Measurements from ENCODE around the gene PRKAR1B.
"Not testable (repeated sequence)": the region's sequence is repeated elsewhere in the genome, so short reads cannot be mapped to it uniquely, and the experiment has no call there.

Gene PRKAR1B

GRCh38 chr7:659306-659847 lies 67.7 kb downstream of the PRKAR1B start:
- no peak for TF ChIP-seq CTCF (conservative IDR thresholded peaks at IDR 0.05; ENCODE audit: low read length)
- no peak overlapping the region for H3K4me3 ChIP-seq (ENCODE audit: low read length)
- DNase-seq (ENCODE audit: low read depth) = no peak

GRCh38 chr7:657565-658119 lies 69.4 kb downstream of the PRKAR1B start:
- no peak overlapping the region for H3K4me3 ChIP-seq (ENCODE audit: low read length)
- DNase-seq (ENCODE audit: low read depth) = peak; percentile 13
- TF ChIP-seq CTCF (conservative IDR thresholded peaks at IDR 0.05; ENCODE audit: low read length) = no peak

GRCh38 chr7:657010-657409 lies 70.1 kb downstream of the PRKAR1B start:
- not testable (repeated sequence) for H3K4me3 ChIP-seq (ENCODE audit: low read length); DNase-seq (ENCODE audit: low read depth)

- TF ChIP-seq CTCF (conservative IDR thresholded peaks at IDR 0.05; ENCODE audit: low read length) = no peak
- H3K4me3 ChIP-seq (ENCODE audit: low read length) = no peak overlapping the region
- DNase-seq (ENCODE audit: low read depth) = no peak
Observed at GRCh38 chr7:655758-656157, 71.3 kb downstream of the PRKAR1B start.

GRCh38 chr7:653829-654764 lies 73.0 kb downstream of the PRKAR1B start:
- TF ChIP-seq CTCF (conservative IDR thresholded peaks at IDR 0.05; ENCODE audit: low read length) = no peak
- no peak overlapping the region for H3K4me3 ChIP-seq (ENCODE audit: low read length)
- DNase-seq (ENCODE audit: low read depth) = no peak

GRCh38 chr7:652881-653280 lies 74.2 kb downstream of the PRKAR1B start:
- no peak for TF ChIP-seq CTCF (conservative IDR thresholded peaks at IDR 0.05; ENCODE audit: low read length)
- H3K4me3 ChIP-seq (ENCODE audit: low read length) = no peak overlapping the region
- no peak for DNase-seq (ENCODE audit: low read depth)

GRCh38 chr7:652167-652566 lies 74.9 kb downstream of the PRKAR1B start:
- DNase-seq (ENCODE audit: low read depth); H3K4me3 ChIP-seq (ENCODE audit: low read length): not testable (repeated sequence)

Measured in AG10803 (cell line).